ENCODE data around the gene CEP41. TPM values are rescaled to one million over a fixed set of nuclear protein-coding genes. Genes with fewer than 3 reads are reported as not detected.

The CEP41 gene
- polyA plus RNA-seq, 3 donors, result 2.9 to 8.5 (median 7.2) TPM

DNA sequence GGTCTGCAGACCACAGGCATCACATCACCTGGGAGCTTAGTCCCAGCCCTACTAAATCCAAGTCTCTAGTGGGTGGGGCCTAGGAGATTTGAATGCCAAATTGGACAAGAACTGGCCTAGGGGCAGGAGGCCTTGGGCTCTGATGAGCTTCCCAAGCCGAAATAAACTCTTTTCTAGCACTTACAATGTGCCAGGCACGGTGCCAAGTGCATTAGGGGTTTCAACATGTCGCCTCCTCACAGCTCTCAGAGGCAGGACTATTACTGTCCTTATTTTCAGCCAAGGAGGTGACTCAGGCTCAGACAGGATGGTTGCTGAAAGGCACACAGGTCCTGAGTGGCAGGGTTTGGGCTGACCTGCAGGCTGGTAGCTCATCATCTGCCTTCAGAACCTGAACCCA lies 69.8 kb downstream of the CEP41 start:
- H3K36me3 Mint-ChIP-seq, result no peaks in the 10 kb centered on the region
- H3K9me3 Mint-ChIP-seq, result peaks cover under 1 to 11% (median 3%) of the 10 kb centered on the region in 7 donors
- Histone ChIP-seq H3K9me3 (replicated peaks in 1 of 2; ENCODE audit: control insufficient read depth in 1 of 2, insufficient read depth in 1 of 2, low read length in 2 of 2) (peaks cover 2 to 4% of the 10 kb centered on the region in 2 donors), H2AFZ (ENCODE audit: insufficient read depth, low read depth, low read length, poor library complexity, severe bottlenecking) (no peak overlapping the region), H3K4me2 (replicated peaks; ENCODE audit: extremely low read depth, low read length, poor library complexity, severe bottlenecking) (no peak overlapping the region), H3K36me3 (replicated peaks in 1 of 2; ENCODE audit: control insufficient read depth in 1 of 2, insufficient read depth in 2 of 2, low read length in 2 of 2) (no peaks in the 10 kb centered on the region), H3K27ac (ENCODE audit: low read depth in 1 of 2, low read length in 2 of 2) (no peak overlapping the region), H3K9ac (ENCODE audit: insufficient read depth, low read length, poor library complexity, severe bottlenecking) (no peak overlapping the region), H3K79me2 (ENCODE audit: insufficient read depth, low read length) (no peaks in the 10 kb centered on the region), H4K20me1 (ENCODE audit: insufficient read depth, low read length) (no peaks in the 10 kb centered on the region), H3K4me1 (ENCODE audit: control insufficient read depth in 1 of 2, insufficient read depth in 2 of 2, low read length in 2 of 2) (peaks cover 9 to 12% of the 10 kb centered on the region in 2 donors), H3K27me3 (ENCODE audit: control insufficient read depth in 2 of 2, insufficient read depth in 2 of 2, low read length in 2 of 2) (no peaks in the 10 kb centered on the region), H3K4me3 (replicated peaks in 1 of 3; ENCODE audit: low read depth in 2 of 3, low read length in 3 of 3) (no peak overlapping the region)
- no peak overlapping the region for H3K4me3 Mint-ChIP-seq
- H3K27me3 Mint-ChIP-seq (ENCODE audit: low read depth in 3 of 3), result peaks cover 2 to 4% (median 3%) of the 10 kb centered on the region in 3 donors
- TF ChIP-seq, protein P1, sequence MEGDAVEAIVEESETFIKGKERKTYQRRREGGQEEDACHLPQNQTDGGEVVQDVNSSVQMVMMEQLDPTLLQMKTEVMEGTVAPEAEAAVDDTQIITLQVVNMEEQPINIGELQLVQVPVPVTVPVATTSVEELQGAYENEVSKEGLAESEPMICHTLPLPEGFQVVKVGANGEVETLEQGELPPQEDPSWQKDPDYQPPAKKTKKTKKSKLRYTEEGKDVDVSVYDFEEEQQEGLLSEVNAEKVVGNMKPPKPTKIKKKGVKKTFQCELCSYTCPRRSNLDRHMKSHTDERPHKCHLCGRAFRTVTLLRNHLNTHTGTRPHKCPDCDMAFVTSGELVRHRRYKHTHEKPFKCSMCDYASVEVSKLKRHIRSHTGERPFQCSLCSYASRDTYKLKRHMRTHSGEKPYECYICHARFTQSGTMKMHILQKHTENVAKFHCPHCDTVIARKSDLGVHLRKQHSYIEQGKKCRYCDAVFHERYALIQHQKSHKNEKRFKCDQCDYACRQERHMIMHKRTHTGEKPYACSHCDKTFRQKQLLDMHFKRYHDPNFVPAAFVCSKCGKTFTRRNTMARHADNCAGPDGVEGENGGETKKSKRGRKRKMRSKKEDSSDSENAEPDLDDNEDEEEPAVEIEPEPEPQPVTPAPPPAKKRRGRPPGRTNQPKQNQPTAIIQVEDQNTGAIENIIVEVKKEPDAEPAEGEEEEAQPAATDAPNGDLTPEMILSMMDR (IDR thresholded peaks at IDR 0.05), result no peak
- intact Hi-C loops (cut with micrococcal nuclease), result no loop called here
- no peak for DNase-seq
- no peak overlapping the region for H3K27ac Mint-ChIP-seq
- H3K4me1 Mint-ChIP-seq, result peaks cover 12% of the 10 kb centered on the region
- 91% methylated on average over 3 of the region's 3 CpGs for WGBS (ENCODE audit: insufficient coverage)

DNA sequence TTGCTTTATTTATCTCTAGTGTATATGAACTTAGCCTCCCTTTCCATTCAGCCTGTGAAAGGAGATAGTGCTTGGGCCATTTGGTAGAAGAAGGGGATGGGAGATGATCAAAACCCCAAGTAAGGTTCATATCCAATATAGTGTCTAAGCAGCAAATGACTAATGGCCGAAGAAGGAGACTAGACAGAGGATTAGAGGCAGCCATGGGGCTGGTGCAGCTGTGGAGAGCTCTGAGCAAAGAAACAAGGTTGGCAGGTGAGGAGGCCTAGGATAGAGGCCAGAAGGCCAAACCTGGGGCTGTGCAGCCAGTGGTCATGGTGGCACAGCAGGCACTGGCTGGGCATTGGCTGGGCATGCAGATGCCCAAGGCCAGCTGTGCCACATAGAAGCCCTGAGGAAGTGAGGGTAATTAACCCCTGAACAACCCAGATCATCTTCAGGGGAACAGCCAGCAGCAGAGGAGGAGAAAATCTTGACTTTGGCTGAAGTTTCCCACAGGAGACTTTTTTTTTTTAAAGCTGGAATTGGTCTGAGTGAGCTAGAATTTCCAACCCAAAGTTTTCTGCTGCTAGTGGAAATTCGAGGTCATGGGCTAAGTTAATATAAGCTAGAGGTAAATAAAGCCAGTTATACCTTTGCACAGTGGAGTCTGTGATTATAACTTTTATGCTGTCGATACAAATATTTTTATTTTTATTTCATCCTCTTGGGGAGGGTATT lies 70.8 kb downstream of the CEP41 start:
- Histone ChIP-seq H3K27ac (ENCODE audit: low read depth in 1 of 2, low read length in 2 of 2) (peak overlapping the region in 1 of 2 donors; percentile 34), H3K79me2 (ENCODE audit: insufficient read depth, low read length) (no peaks in the 10 kb centered on the region), H3K36me3 (replicated peaks in 1 of 2; ENCODE audit: control insufficient read depth in 1 of 2, insufficient read depth in 2 of 2, low read length in 2 of 2) (no peaks in the 10 kb centered on the region), H3K4me1 (ENCODE audit: control insufficient read depth in 1 of 2, insufficient read depth in 2 of 2, low read length in 2 of 2) (peaks cover 9 to 12% of the 10 kb centered on the region in 2 donors), H3K27me3 (ENCODE audit: control insufficient read depth in 2 of 2, insufficient read depth in 2 of 2, low read length in 2 of 2) (no peaks in the 10 kb centered on the region), H3K4me2 (replicated peaks; ENCODE audit: extremely low read depth, low read length, poor library complexity, severe bottlenecking) (peak overlapping the region; percentile 41), H4K20me1 (ENCODE audit: insufficient read depth, low read length) (no peaks in the 10 kb centered on the region), H2AFZ (ENCODE audit: insufficient read depth, low read depth, low read length, poor library complexity, severe bottlenecking) (peak overlapping the region; percentile 62), H3K4me3 (replicated peaks in 1 of 3; ENCODE audit: low read depth in 2 of 3, low read length in 3 of 3) (peak overlapping the region in 1 of 3 experiments; percentile 21), H3K9me3 (replicated peaks in 1 of 2; ENCODE audit: control insufficient read depth in 1 of 2, insufficient read depth in 1 of 2, low read length in 2 of 2) (no peaks in the 10 kb centered on the region), H3K9ac (ENCODE audit: insufficient read depth, low read length, poor library complexity, severe bottlenecking) (no peak overlapping the region)
- peaks cover 2 to 4% (median 3%) of the 10 kb centered on the region in 3 donors for H3K27me3 Mint-ChIP-seq (ENCODE audit: low read depth in 3 of 3)
- WGBS (ENCODE audit: insufficient coverage), result 50% methylated on average over 1 of the region's 3 CpGs
- intact Hi-C loops (cut with micrococcal nuclease), result no loop called here
- no peaks in the 10 kb centered on the region for H3K36me3 Mint-ChIP-seq
- no peak for DNase-seq
- peak overlapping the region in 1 of 7 donors; percentile 6 for H3K27ac Mint-ChIP-seq
- TF ChIP-seq, protein P1 (IDR thresholded peaks at IDR 0.05), result no peak
- peaks cover 12% of the 10 kb centered on the region for H3K4me1 Mint-ChIP-seq
- no peak overlapping the region for H3K4me3 Mint-ChIP-seq
- peaks cover 0 to 7% (median 0%) of the 10 kb centered on the region in 7 donors for H3K9me3 Mint-ChIP-seq

Measured in CD14-positive monocyte (primary cell).